Heart left ventricle (tissue), 13 donors: ENCODE measurements around the gene KRTAP12-4.

ENCODE experiments used
- POLR2A ChIP-seq, 2 donors: fragments of 450-650 bp; IDR thresholded peaks; one replicate each; pipeline ENCODE4 v1.6.1; 2017; ENCODE audit warnings: antibody characterized with exemption in 2 of 2, mild to moderate bottlenecking in 2 of 2, moderate library complexity in 2 of 2
- TF ChIP-seq, protein P1 (sequence below), 12 donors: fragments of 200-600 bp; sonication (generic) in 4 of 12; IDR thresholded peaks; one replicate each; pipeline versions ENCODE4 v1.5.0 to v1.8.0; 2018 to 2022; ENCODE audit warnings: antibody characterized with exemption in 12 of 12, mild to moderate bottlenecking in 5 of 12
- donor health status: ischemic (EF 13 %, LVEDD 7.1; RV severe dilation, severe dysfunction).
- donor health status: DM: no; HTN: yes; CAD: no.
- donor health status: DM: no; HTN: no; CAD: no.
- donor health status: ischemic (EF 25% LVEDD 6.9; RV normal size, moderate dysfunction).
- donor health status: ischemic (EF 25% LVEDD 5.7; RV mildly dilated, moderate dysfunction).
- donor health status: ischemic (EF 35%, LVEDD 5.7; RV mildly dilated, moderate dysfunction).
- donor health status: nonischemic (EF 11% LVEDD 7.7; RV severe dilation, severe dysfunction).
- donor health status: DM: yes; HTN: yes; CAD: no.
- donor health status: PGD.
- donor health status: ischemic (EF 29% LVEDD 5.4; RV normal size, mild dysfunction).
- donor health status: nonischemic (EF 23%, LVEDD 6.1; RV moderate dilation, normal function).

GRCh38 chr21:44695641-44696040 lies 41.2 kb upstream of the KRTAP12-4 start:
- TF ChIP-seq, protein P1, sequence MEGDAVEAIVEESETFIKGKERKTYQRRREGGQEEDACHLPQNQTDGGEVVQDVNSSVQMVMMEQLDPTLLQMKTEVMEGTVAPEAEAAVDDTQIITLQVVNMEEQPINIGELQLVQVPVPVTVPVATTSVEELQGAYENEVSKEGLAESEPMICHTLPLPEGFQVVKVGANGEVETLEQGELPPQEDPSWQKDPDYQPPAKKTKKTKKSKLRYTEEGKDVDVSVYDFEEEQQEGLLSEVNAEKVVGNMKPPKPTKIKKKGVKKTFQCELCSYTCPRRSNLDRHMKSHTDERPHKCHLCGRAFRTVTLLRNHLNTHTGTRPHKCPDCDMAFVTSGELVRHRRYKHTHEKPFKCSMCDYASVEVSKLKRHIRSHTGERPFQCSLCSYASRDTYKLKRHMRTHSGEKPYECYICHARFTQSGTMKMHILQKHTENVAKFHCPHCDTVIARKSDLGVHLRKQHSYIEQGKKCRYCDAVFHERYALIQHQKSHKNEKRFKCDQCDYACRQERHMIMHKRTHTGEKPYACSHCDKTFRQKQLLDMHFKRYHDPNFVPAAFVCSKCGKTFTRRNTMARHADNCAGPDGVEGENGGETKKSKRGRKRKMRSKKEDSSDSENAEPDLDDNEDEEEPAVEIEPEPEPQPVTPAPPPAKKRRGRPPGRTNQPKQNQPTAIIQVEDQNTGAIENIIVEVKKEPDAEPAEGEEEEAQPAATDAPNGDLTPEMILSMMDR (IDR thresholded peaks at IDR 0.05), result no peak
- TF ChIP-seq POLR2A (IDR thresholded peaks at IDR 0.05), result no peak
